ENCODE data around the gene FAM117A. TPM values are rescaled to one million over a fixed set of nuclear protein-coding genes. Genes with fewer than 3 reads are reported as not detected.
A peak's percentile ranks its signal among the peaks of the same experiment; 100 is the strongest.
"Not testable (repeated sequence)": the region's sequence is repeated elsewhere in the genome, so short reads cannot be mapped to it uniquely, and the experiment has no call there.

Gene FAM117A
- total and polyA plus RNA-seq, 3 donors from 2014 or later = 30.2 to 67.3 (median 38.1) TPM

- WGBS, 2 donors = 73 to 85% methylated on average over 4 of the region's 4 CpGs
- Histone ChIP-seq H3K4me1 (peaks cover 48% of the 10 kb centered on the region), H3K4me3 (no peak overlapping the region), H3K36me3 (ENCODE audit: low read depth, missing control alignments) (no peaks in the 10 kb centered on the region), H3K27me3 (no peaks in the 10 kb centered on the region), H3K27ac (no peak overlapping the region), H3K9me3 (no peaks in the 10 kb centered on the region)
- DNase-seq = no peak
- TF ChIP-seq POLR2A (IDR thresholded peaks at IDR 0.05) = no peak
- TF ChIP-seq, protein P1, sequence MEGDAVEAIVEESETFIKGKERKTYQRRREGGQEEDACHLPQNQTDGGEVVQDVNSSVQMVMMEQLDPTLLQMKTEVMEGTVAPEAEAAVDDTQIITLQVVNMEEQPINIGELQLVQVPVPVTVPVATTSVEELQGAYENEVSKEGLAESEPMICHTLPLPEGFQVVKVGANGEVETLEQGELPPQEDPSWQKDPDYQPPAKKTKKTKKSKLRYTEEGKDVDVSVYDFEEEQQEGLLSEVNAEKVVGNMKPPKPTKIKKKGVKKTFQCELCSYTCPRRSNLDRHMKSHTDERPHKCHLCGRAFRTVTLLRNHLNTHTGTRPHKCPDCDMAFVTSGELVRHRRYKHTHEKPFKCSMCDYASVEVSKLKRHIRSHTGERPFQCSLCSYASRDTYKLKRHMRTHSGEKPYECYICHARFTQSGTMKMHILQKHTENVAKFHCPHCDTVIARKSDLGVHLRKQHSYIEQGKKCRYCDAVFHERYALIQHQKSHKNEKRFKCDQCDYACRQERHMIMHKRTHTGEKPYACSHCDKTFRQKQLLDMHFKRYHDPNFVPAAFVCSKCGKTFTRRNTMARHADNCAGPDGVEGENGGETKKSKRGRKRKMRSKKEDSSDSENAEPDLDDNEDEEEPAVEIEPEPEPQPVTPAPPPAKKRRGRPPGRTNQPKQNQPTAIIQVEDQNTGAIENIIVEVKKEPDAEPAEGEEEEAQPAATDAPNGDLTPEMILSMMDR (IDR thresholded peaks at IDR 0.05) = no peak
- intact Hi-C loops (cut with DNase I; ENCODE audit: low total_unique reads) = no loop called here
Observed at GRCh38 chr17:49727380-49727779, 36.6 kb downstream of the FAM117A start.

DNA sequence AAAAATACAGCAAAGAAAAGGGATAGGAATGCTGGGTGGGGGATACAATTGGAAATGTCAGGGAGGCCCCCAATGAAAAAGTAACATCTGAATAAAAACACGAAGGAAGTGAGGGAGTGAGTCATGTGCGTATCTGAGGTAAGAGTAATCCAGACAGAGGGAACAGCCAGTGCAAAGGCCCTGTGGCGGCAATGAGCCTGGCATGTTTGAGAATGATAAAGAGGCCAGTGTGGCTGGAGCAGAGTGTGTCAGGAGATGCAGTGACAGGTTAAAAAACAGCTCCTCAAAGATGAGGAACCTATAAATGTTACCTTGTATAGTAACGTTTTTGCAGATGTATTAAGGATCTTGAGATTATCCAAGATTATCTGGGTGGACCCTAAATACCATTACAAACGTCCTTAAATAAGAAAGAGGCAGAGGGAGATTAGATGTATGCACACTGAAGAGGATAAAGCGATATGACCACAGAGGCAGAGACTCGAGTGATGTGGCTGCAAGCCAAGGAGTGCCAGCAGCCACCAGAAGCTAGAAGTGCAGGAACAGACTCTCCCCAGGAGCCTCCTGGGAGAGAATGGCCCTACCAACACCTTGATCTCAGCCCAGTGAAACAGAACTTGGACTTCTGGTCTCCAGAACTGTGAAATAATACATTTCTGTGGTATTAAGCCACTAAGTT lies 38.3 kb downstream of the FAM117A start:
- WGBS, 2 donors = 81 to 82% methylated on average over 7 of the region's 7 CpGs
- TF ChIP-seq, protein P1 (IDR thresholded peaks at IDR 0.05) = no peak
- TF ChIP-seq POLR2A (IDR thresholded peaks at IDR 0.05) = no peak
- Histone ChIP-seq H3K27me3 (no peaks in the 10 kb centered on the region), H3K36me3 (ENCODE audit: low read depth, missing control alignments) (no peaks in the 10 kb centered on the region), H3K4me3 (no peak overlapping the region), H3K27ac (no peak overlapping the region), H3K4me1 (peaks cover 43% of the 10 kb centered on the region), H3K9me3 (no peaks in the 10 kb centered on the region)
- intact Hi-C loops (cut with DNase I; ENCODE audit: low total_unique reads) = no loop called here
- DNase-seq = no peak

GRCh38 chr17:49724552-49724951 lies 39.4 kb downstream of the FAM117A start:
- DNase-seq; H3K9me3 ChIP-seq; H3K36me3 ChIP-seq (ENCODE audit: low read depth, missing control alignments); H3K27me3 ChIP-seq; H3K4me3 ChIP-seq; intact Hi-C loops (cut with DNase I; ENCODE audit: low total_unique reads): not testable (repeated sequence)
- Histone ChIP-seq H3K27ac (peak overlapping the region in 1 of 2 donors; percentile 50), H3K4me1 (peaks cover 39% of the 10 kb centered on the region)
- WGBS, 2 donors = 81 to 83% methylated on average over 6 of the region's 6 CpGs

- DNase-seq = peak; percentile 83
- intact Hi-C loops (cut with DNase I; ENCODE audit: low total_unique reads) = no loop called here
- Histone ChIP-seq H3K4me1 (peaks cover 29% of the 10 kb centered on the region), H3K9me3 (no peaks in the 10 kb centered on the region), H3K27ac (peak overlapping the region; percentile 16 to 50), H3K36me3 (ENCODE audit: low read depth, missing control alignments) (no peaks in the 10 kb centered on the region), H3K4me3 (no peak overlapping the region), H3K27me3 (no peaks in the 10 kb centered on the region)
- TF ChIP-seq, protein P1 (IDR thresholded peaks at IDR 0.05) = no peak
- no peak for TF ChIP-seq POLR2A (IDR thresholded peaks at IDR 0.05)
- 38 to 39% methylated on average over 8 of the region's 8 CpGs for WGBS, 2 donors
Observed at GRCh38 chr17:49723423-49723822, 40.5 kb downstream of the FAM117A start.

DNA sequence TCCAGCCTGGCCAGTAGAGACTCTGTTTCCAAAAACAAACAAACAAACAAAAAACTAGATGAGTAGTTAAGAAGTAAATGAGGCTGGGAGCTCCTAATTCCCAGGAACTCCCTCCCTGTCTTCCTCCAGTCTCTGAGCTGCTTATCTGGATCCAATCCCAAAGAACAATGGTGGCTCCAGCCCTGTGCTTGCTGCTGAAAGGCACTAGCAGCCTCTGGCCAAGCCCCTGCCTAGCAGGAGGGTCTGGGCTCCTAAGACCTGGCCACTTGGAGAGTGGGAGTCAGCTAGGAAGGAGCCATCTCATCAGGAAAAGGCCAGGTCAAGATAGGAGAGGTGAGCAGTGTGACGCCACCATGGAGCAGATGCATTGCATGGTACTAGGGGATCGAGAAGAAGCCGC lies 41.9 kb downstream of the FAM117A start:
- 93 to 100% methylated on average over 3 of the region's 3 CpGs for WGBS, 2 donors
- H3K4me1 ChIP-seq = peaks cover 19% of the 10 kb centered on the region
- no peak overlapping the region for H3K4me3 ChIP-seq
- TF ChIP-seq POLR2A (IDR thresholded peaks at IDR 0.05) = no peak
- TF ChIP-seq, protein P1 (IDR thresholded peaks at IDR 0.05) = no peak
- intact Hi-C loops (cut with DNase I; ENCODE audit: low total_unique reads) = no loop called here
- DNase-seq = no peak
- H3K27ac ChIP-seq = no peak overlapping the region
- H3K27me3 ChIP-seq = no peaks in the 10 kb centered on the region
- no peaks in the 10 kb centered on the region for H3K36me3 ChIP-seq (ENCODE audit: low read depth, missing control alignments)
- no peaks in the 10 kb centered on the region for H3K9me3 ChIP-seq
